ENCODE measurements around the gene IL23R. TPM values are rescaled to one million over a fixed set of nuclear protein-coding genes. Genes with fewer than 3 reads are reported as not detected.

The IL23R gene
- total RNA-seq, 2 experiments from 2014 or later: 0.08 to 0.14 TPM

GRCh38 chr1:67300561-67300960 lies 134.3 kb downstream of the IL23R start:
- CTCF ChIA-PET: no interaction called here
- Mint-ChIP-seq H3K4me1 (ENCODE audit: low read depth) (no peaks in the 10 kb centered on the region), H3K4me3 (no peak overlapping the region), H3K27ac (no peak overlapping the region), H3K36me3 (ENCODE audit: low read depth) (no peaks in the 10 kb centered on the region), H3K9me3 (no peaks in the 10 kb centered on the region), H3K27me3 (peaks cover 17% of the 10 kb centered on the region)
- TF ChIP-seq CTCF (IDR thresholded peaks at IDR 0.05): no peak
- intact Hi-C loops (cut with DNase I, micrococcal nuclease): no loop called here
- Histone ChIP-seq H3K36me3 (ENCODE audit: insufficient read depth, low read length) (no peaks in the 10 kb centered on the region), H3K4me3 (ENCODE audit: low read length) (no peak overlapping the region), H3K27me3 (ENCODE audit: control insufficient read depth in 1 of 2, insufficient read depth in 2 of 2, low read length in 2 of 2) (no peaks in the 10 kb centered on the region), H3K27ac (ENCODE audit: low read depth in 1 of 2, low read length in 2 of 2) (no peak overlapping the region), H3K4me1 (ENCODE audit: insufficient read depth, low read length) (no peaks in the 10 kb centered on the region), H3K9me3 (ENCODE audit: control insufficient read depth in 1 of 2, insufficient read depth in 1 of 2, low read length in 2 of 2) (no peaks in the 10 kb centered on the region)
- POLR2A ChIA-PET: interaction anchor here (0.7 kb wide), 1 partner anchor 171 kb away, joined by 3 read pairs; no protein-coding TSS in a partner anchor
- DNase-seq: no peak
- ATAC-seq (ENCODE audit: poor library complexity): no peak

GRCh38 chr1:67304023-67304422 lies 137.8 kb downstream of the IL23R start:
- ChIA-PET POLR2A (no interaction called here), CTCF (no interaction called here)
- H3K36me3 Mint-ChIP-seq (ENCODE audit: low read depth): no peaks in the 10 kb centered on the region
- DNase-seq (no peak), ATAC-seq (ENCODE audit: poor library complexity) (no peak)
- no peaks in the 10 kb centered on the region for H3K9me3 ChIP-seq (ENCODE audit: control insufficient read depth in 1 of 2, insufficient read depth in 1 of 2, low read length in 2 of 2)
- peaks cover 32% of the 10 kb centered on the region for H3K27me3 Mint-ChIP-seq
- H3K4me3 ChIP-seq (ENCODE audit: low read length): no peak overlapping the region
- H3K4me1 ChIP-seq (ENCODE audit: insufficient read depth, low read length): peaks cover 14% of the 10 kb centered on the region
- no peak for TF ChIP-seq CTCF (IDR thresholded peaks at IDR 0.05)
- H3K27ac ChIP-seq (ENCODE audit: low read depth in 1 of 2, low read length in 2 of 2): no peak overlapping the region
- H3K9me3 Mint-ChIP-seq: no peaks in the 10 kb centered on the region
- H3K27me3 ChIP-seq (ENCODE audit: control insufficient read depth in 1 of 2, insufficient read depth in 2 of 2, low read length in 2 of 2): peaks cover 3 to 5% of the 10 kb centered on the region in 2 experiments
- no peak overlapping the region for H3K27ac Mint-ChIP-seq
- peaks cover 15% of the 10 kb centered on the region for H3K4me1 Mint-ChIP-seq (ENCODE audit: low read depth)
- H3K4me3 Mint-ChIP-seq: no peak overlapping the region
- H3K36me3 ChIP-seq (ENCODE audit: insufficient read depth, low read length): no peaks in the 10 kb centered on the region
- intact Hi-C loops (cut with DNase I, micrococcal nuclease): no loop called here

GRCh38 chr1:67306547-67306946 lies 140.3 kb downstream of the IL23R start:
- no peak overlapping the region for H3K27ac Mint-ChIP-seq
- H3K4me1 ChIP-seq (ENCODE audit: insufficient read depth, low read length): peaks cover 14% of the 10 kb centered on the region

More at GRCh38 chr1:67306547-67306946, 140.3 kb downstream of the IL23R start:
- CTCF ChIA-PET: no interaction called here
- no peak for ATAC-seq (ENCODE audit: poor library complexity)
- Histone ChIP-seq H3K36me3 (ENCODE audit: insufficient read depth, low read length) (no peaks in the 10 kb centered on the region), H3K27me3 (ENCODE audit: control insufficient read depth in 1 of 2, insufficient read depth in 2 of 2, low read length in 2 of 2) (peaks cover 3 to 5% of the 10 kb centered on the region in 2 experiments), H3K4me3 (ENCODE audit: low read length) (no peak overlapping the region), H3K27ac (ENCODE audit: low read depth in 1 of 2, low read length in 2 of 2) (no peak overlapping the region), H3K9me3 (ENCODE audit: control insufficient read depth in 1 of 2, insufficient read depth in 1 of 2, low read length in 2 of 2) (no peaks in the 10 kb centered on the region)
- Mint-ChIP-seq H3K9me3 (no peaks in the 10 kb centered on the region), H3K4me1 (ENCODE audit: low read depth) (peaks cover 15% of the 10 kb centered on the region), H3K4me3 (peak overlapping the region; percentile 30), H3K27me3 (peaks cover 37% of the 10 kb centered on the region), H3K36me3 (ENCODE audit: low read depth) (no peaks in the 10 kb centered on the region)
- POLR2A ChIA-PET: no interaction called here
- intact Hi-C loops (cut with DNase I, micrococcal nuclease): no loop called here
- no peak for TF ChIP-seq CTCF (IDR thresholded peaks at IDR 0.05)
- no peak for DNase-seq
